Measurements from ENCODE around the gene UNC5A.

UNC5A gene

GRCh38 chr5:176825234-176825633 lies 14.9 kb downstream of the UNC5A start:
- no peak overlapping the region for H3K4me3 ChIP-seq (ENCODE audit: low read depth, low read length)
- no peak for TF ChIP-seq CTCF (IDR thresholded peaks at IDR 0.05; ENCODE audit: control insufficient read depth, extremely low read depth, insufficient read depth)
- DNase-seq (ENCODE audit: low read depth) = no peak

- no peak overlapping the region for H3K4me3 ChIP-seq (ENCODE audit: low read depth, low read length)
- TF ChIP-seq CTCF (IDR thresholded peaks at IDR 0.05; ENCODE audit: control insufficient read depth, extremely low read depth, insufficient read depth) = no peak
- no peak for DNase-seq (ENCODE audit: low read depth)
These were observed 15.6 kb downstream of the UNC5A start for GRCh38 chr5:176825957-176826356.

- no peak for DNase-seq (ENCODE audit: low read depth)
- no peak overlapping the region for H3K4me3 ChIP-seq (ENCODE audit: low read depth, low read length)
- no peak for TF ChIP-seq CTCF (IDR thresholded peaks at IDR 0.05; ENCODE audit: control insufficient read depth, extremely low read depth, insufficient read depth)
These were observed 17.5 kb downstream of the UNC5A start for GRCh38 chr5:176827736-176828414.

- H3K4me3 ChIP-seq (ENCODE audit: low read depth, low read length) = no peak overlapping the region
- DNase-seq (ENCODE audit: low read depth) = no peak
- no peak for TF ChIP-seq CTCF (IDR thresholded peaks at IDR 0.05; ENCODE audit: control insufficient read depth, extremely low read depth, insufficient read depth)
These were observed 19.0 kb downstream of the UNC5A start for GRCh38 chr5:176829320-176829719.

GRCh38 chr5:176830422-176830994 lies 20.1 kb downstream of the UNC5A start:
- no peak overlapping the region for H3K4me3 ChIP-seq (ENCODE audit: low read depth, low read length)
- no peak for TF ChIP-seq CTCF (IDR thresholded peaks at IDR 0.05; ENCODE audit: control insufficient read depth, extremely low read depth, insufficient read depth)
- DNase-seq (ENCODE audit: low read depth) = no peak

GRCh38 chr5:176830995-176831423 lies 20.6 kb downstream of the UNC5A start:
- DNase-seq (ENCODE audit: low read depth) = no peak
- no peak overlapping the region for H3K4me3 ChIP-seq (ENCODE audit: low read depth, low read length)
- TF ChIP-seq CTCF (IDR thresholded peaks at IDR 0.05; ENCODE audit: control insufficient read depth, extremely low read depth, insufficient read depth) = no peak

- no peak for DNase-seq (ENCODE audit: low read depth)
- no peak overlapping the region for H3K4me3 ChIP-seq (ENCODE audit: low read depth, low read length)
- TF ChIP-seq CTCF (IDR thresholded peaks at IDR 0.05; ENCODE audit: control insufficient read depth, extremely low read depth, insufficient read depth) = no peak
These were observed 21.1 kb downstream of the UNC5A start for GRCh38 chr5:176831425-176831824.

All from LNCaP clone FGC (cell line).